ENCODE measurements around the gene HSPA1B.

HSPA1B gene

DNA sequence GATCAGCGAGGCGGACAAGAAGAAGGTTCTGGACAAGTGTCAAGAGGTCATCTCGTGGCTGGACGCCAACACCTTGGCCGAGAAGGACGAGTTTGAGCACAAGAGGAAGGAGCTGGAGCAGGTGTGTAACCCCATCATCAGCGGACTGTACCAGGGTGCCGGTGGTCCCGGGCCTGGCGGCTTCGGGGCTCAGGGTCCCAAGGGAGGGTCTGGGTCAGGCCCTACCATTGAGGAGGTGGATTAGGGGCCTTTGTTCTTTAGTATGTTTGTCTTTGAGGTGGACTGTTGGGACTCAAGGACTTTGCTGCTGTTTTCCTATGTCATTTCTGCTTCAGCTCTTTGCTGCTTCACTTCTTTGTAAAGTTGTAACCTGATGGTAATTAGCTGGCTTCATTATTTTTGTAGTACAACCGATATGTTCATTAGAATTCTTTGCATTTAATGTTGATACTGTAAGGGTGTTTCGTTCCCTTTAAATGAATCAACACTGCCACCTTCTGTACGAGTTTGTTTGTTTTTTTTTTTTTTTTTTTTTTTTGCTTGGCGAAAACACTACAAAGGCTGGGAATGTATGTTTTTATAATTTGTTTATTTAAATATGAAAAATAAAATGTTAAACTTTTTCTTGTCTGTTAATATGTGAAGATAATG is 2.2 kb downstream of the HSPA1B start:
- H4K20me1 ChIP-seq, result peaks cover 0 to 26% (median 5%) of the 10 kb centered on the region in 11 experiments; a peak in 12 of 22 replicates
- H3K9me3 ChIP-seq (replicated peaks in 1 of 11), result no peaks in the 10 kb centered on the region
- peak overlapping the region; percentile 92 to 99 (median 96) for H3K4me2 ChIP-seq
- peak overlapping the region; percentile 31 to 96 (median 68); a peak in 20 of 22 replicates for H3K27ac ChIP-seq
- peaks cover 0 to 9% (median 0%) of the 10 kb centered on the region in 11 experiments; a peak in 4 of 22 replicates for H3K36me3 ChIP-seq
- no peak for TF ChIP-seq Cebpa-rat (IDR thresholded peaks at IDR 0.05)
- H3K27me3 ChIP-seq, result no peaks in the 10 kb centered on the region
- H3K9ac ChIP-seq, result peak overlapping the region; percentile 69 to 98 (median 79)
- peaks cover 44 to 55% (median 53%) of the 10 kb centered on the region in 10 experiments for H3K4me1 ChIP-seq
- peak overlapping the region; percentile 68 to 80 (median 76) for H3K4me3 ChIP-seq

- H3K27ac ChIP-seq, result peak overlapping the region; percentile 31 to 96 (median 68); a peak in 21 of 22 replicates
- no peaks in the 10 kb centered on the region for H3K27me3 ChIP-seq
- H4K20me1 ChIP-seq, result peaks cover 4 to 32% (median 10%) of the 10 kb centered on the region in 11 experiments; a peak in 20 of 22 replicates
- no peaks in the 10 kb centered on the region for H3K9me3 ChIP-seq (replicated peaks in 1 of 11)
- H3K36me3 ChIP-seq, result peaks cover 0 to 14% (median 2%) of the 10 kb centered on the region in 11 experiments; a peak in 17 of 22 replicates
- TF ChIP-seq Cebpa-rat (IDR thresholded peaks at IDR 0.05), result peak in 1 of 11 experiments; percentile 4; a peak in 1 of 22 replicates
- peak overlapping the region; percentile 92 to 99 (median 96) for H3K4me2 ChIP-seq
- peak overlapping the region; percentile 68 to 80 (median 76) for H3K4me3 ChIP-seq
- H3K4me1 ChIP-seq, result peaks cover 40 to 47% (median 43%) of the 10 kb centered on the region in 10 experiments
- peak overlapping the region; percentile 69 to 98 (median 79) for H3K9ac ChIP-seq
Observed at GRCh38 chr6:31830886-31831335, 3.4 kb downstream of the HSPA1B start.

DNA sequence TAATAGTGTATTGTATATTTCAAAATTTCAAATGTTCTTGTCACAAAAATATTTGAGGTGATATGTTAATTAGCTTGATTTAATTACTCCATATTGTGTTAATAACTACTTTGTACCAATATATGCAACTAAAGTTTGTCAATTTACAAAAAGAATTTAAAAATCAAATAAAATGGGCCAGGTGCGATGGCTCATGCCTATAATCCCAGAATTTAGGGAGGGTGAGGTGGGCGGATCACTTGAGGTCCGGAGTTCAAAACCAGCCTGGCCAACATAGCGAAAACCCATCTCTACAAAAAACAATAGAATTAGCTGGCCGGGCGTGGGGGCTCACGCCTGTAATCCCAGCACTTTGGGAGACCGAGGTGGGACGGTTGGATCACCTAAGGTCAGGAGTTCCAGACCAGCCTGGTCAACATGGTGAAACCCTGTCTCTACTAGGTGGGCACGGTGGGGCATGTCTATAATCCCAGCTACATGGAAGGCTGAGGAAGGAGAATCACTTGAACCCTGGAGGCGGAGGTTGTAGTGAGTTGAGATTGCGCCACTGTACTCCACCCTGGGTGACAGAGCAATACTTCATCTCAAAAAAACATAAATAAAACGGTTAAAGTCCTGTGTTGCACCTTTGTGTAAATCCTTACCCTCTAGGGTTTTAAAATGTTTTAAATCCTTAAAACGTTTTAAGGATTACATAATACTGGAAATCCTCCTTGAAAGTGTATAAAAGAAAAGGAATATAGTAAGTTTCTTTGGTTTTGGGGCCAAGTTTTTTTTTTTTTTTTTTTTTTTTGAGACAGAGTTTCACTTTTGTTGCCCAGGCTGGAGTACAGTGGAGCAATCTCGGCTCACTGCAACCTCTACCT is 4.0 kb downstream of the HSPA1B start:
- Histone ChIP-seq H3K27ac (peak overlapping the region in 10 of 11 experiments; percentile 62 to 98 (median 94); a peak in 20 of 22 replicates), H3K9me3 (replicated peaks in 1 of 11) (no peaks in the 10 kb centered on the region), H3K36me3 (peaks cover 1 to 21% (median 9%) of the 10 kb centered on the region in 11 experiments; a peak in 19 of 22 replicates), H3K4me3 (peak overlapping the region; percentile 68 to 80 (median 76)), H3K4me1 (peaks cover 34 to 40% (median 37%) of the 10 kb centered on the region in 10 experiments), H3K9ac (peak overlapping the region; percentile 69 to 98 (median 79)), H3K4me2 (peak overlapping the region; percentile 92 to 99 (median 96)), H3K27me3 (no peaks in the 10 kb centered on the region), H4K20me1 (peaks cover 11 to 39% (median 16%) of the 10 kb centered on the region in 11 experiments)
- 0 out of 22 replicates have a peak, but pooled peaks of 3 of the 11 experiments have one; percentile 5 to 22 (median 20) for TF ChIP-seq Cebpa-rat (IDR thresholded peaks at IDR 0.05)

GRCh38 chr6:31834367-31835250 is 7.1 kb downstream of the HSPA1B start:
- H3K4me2 ChIP-seq, result peak overlapping the region; percentile 86 to 99 (median 96)
- peaks cover 60 to 62% (median 61%) of the 10 kb centered on the region in 10 experiments for H3K4me1 ChIP-seq
- peaks cover 40 to 67% (median 45%) of the 10 kb centered on the region in 11 experiments for H4K20me1 ChIP-seq
- H3K27ac ChIP-seq, result peak overlapping the region; percentile 91 to 98 (median 96)
- peak overlapping the region; percentile 77 to 96 (median 89) for H3K4me3 ChIP-seq
- peak overlapping the region; percentile 86 to 99 (median 94) for H3K9ac ChIP-seq
- peaks cover 31 to 51% (median 39%) of the 10 kb centered on the region in 11 experiments for H3K36me3 ChIP-seq
- H3K9me3 ChIP-seq (replicated peaks in 1 of 11), result no peaks in the 10 kb centered on the region; a peak in 1 of 22 replicates
- TF ChIP-seq Cebpa-rat (IDR thresholded peaks at IDR 0.05), result no peak
- H3K27me3 ChIP-seq, result no peaks in the 10 kb centered on the region

DNA sequence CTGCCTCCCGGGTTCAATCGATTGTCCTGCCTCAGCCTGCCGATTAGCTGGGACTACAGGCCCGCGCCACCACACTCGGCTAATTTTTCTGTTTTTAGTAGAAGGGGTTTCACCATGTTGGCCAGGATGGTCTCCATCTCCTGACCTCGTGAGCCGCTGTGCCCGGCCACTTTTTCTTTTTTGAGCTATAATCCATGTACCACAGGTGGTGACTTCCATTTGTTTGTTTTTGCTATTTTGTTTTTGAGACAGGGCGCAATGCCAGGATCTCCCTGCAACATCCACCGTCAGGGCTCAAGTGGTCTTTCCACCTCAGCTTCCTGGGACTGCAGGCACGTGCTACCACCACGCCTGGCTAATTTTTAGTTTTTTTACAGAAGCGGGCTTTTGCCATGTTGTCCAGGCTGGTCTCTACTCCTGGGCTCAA is 8.5 kb downstream of the HSPA1B start:
- H3K27me3 ChIP-seq, result no peaks in the 10 kb centered on the region
- peaks cover 57 to 67% (median 61%) of the 10 kb centered on the region in 10 experiments for H3K4me1 ChIP-seq
- peaks cover 53 to 67% (median 56%) of the 10 kb centered on the region in 11 experiments for H4K20me1 ChIP-seq
- H3K4me3 ChIP-seq, result peak overlapping the region; percentile 77 to 96 (median 89)
- peak overlapping the region; percentile 86 to 99 (median 96) for H3K4me2 ChIP-seq
- peak overlapping the region; percentile 86 to 99 (median 94) for H3K9ac ChIP-seq
- no peak for TF ChIP-seq Cebpa-rat (IDR thresholded peaks at IDR 0.05)
- H3K9me3 ChIP-seq (replicated peaks in 1 of 11), result no peaks in the 10 kb centered on the region; a peak in 1 of 22 replicates
- H3K27ac ChIP-seq, result peak overlapping the region; percentile 91 to 98 (median 96); a peak in 21 of 22 replicates
- peaks cover 46 to 63% (median 54%) of the 10 kb centered on the region in 11 experiments for H3K36me3 ChIP-seq

- peak overlapping the region; percentile 86 to 99 (median 94) for H3K9ac ChIP-seq
- peak overlapping the region; percentile 86 to 99 (median 96) for H3K4me2 ChIP-seq
- H3K4me3 ChIP-seq, result peak overlapping the region; percentile 77 to 96 (median 89)
- peaks cover 59 to 67% (median 62%) of the 10 kb centered on the region in 11 experiments for H4K20me1 ChIP-seq
- no peak for TF ChIP-seq Cebpa-rat (IDR thresholded peaks at IDR 0.05)
- H3K9me3 ChIP-seq (replicated peaks in 1 of 11), result no peaks in the 10 kb centered on the region; a peak in 1 of 22 replicates
- H3K27ac ChIP-seq, result peak overlapping the region; percentile 91 to 98 (median 96); a peak in 21 of 22 replicates
- H3K27me3 ChIP-seq, result no peaks in the 10 kb centered on the region
- H3K36me3 ChIP-seq, result peaks cover 51 to 63% (median 59%) of the 10 kb centered on the region in 11 experiments
- H3K4me1 ChIP-seq, result peaks cover 50 to 60% (median 54%) of the 10 kb centered on the region in 10 experiments
Observed at GRCh38 chr6:31836474-31837368, 9.2 kb downstream of the HSPA1B start.

Data from BLaER1 treated with 17β-estradiol and CSF1 and Interleukin-3, amounts not matched to agents 10 nM and 100 nM (cell line).